Measurements from ENCODE around the gene DPYSL4.

- TF ChIP-seq CTCF (IDR thresholded peaks at IDR 0.05) = no peak
- TF ChIP-seq EZH2phosphoT487 (IDR thresholded peaks at IDR 0.05) = no peak
These were observed 39.1 kb downstream of the DPYSL4 start for GRCh38 chr10:132225849-132226205.
